ENCODE measurements around the gene NPFFR1.

DNA sequence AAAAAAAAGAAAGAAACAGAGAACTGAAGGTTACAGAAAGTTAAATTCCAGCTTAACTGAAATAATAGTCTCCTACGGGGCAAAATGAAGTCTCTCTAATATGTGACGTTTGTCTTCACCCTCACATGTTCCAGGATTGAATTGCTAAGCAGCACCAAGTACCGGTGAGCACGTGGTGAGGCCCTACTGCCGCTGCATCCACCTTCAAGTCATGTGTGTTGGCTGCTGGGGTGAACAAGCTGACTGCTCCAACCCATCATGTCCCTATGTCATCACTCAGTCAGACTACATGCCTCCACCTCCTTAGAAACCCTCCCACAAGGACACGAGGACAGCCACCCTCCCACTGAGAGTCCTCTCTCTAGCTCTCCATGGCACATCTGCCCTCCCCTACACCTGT is 35.4 kb upstream of the NPFFR1 start:
- TF ChIP-seq, protein P1, sequence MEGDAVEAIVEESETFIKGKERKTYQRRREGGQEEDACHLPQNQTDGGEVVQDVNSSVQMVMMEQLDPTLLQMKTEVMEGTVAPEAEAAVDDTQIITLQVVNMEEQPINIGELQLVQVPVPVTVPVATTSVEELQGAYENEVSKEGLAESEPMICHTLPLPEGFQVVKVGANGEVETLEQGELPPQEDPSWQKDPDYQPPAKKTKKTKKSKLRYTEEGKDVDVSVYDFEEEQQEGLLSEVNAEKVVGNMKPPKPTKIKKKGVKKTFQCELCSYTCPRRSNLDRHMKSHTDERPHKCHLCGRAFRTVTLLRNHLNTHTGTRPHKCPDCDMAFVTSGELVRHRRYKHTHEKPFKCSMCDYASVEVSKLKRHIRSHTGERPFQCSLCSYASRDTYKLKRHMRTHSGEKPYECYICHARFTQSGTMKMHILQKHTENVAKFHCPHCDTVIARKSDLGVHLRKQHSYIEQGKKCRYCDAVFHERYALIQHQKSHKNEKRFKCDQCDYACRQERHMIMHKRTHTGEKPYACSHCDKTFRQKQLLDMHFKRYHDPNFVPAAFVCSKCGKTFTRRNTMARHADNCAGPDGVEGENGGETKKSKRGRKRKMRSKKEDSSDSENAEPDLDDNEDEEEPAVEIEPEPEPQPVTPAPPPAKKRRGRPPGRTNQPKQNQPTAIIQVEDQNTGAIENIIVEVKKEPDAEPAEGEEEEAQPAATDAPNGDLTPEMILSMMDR (IDR thresholded peaks at IDR 0.05) = no peak
- TF ChIP-seq EZH2 (IDR thresholded peaks at IDR 0.05) (no peak), EZH2phosphoT487 (IDR thresholded peaks at IDR 0.05) (no peak)

All from neural progenitor cell (in vitro differentiated cells).